ENCODE results near the gene TTC6.

DNA sequence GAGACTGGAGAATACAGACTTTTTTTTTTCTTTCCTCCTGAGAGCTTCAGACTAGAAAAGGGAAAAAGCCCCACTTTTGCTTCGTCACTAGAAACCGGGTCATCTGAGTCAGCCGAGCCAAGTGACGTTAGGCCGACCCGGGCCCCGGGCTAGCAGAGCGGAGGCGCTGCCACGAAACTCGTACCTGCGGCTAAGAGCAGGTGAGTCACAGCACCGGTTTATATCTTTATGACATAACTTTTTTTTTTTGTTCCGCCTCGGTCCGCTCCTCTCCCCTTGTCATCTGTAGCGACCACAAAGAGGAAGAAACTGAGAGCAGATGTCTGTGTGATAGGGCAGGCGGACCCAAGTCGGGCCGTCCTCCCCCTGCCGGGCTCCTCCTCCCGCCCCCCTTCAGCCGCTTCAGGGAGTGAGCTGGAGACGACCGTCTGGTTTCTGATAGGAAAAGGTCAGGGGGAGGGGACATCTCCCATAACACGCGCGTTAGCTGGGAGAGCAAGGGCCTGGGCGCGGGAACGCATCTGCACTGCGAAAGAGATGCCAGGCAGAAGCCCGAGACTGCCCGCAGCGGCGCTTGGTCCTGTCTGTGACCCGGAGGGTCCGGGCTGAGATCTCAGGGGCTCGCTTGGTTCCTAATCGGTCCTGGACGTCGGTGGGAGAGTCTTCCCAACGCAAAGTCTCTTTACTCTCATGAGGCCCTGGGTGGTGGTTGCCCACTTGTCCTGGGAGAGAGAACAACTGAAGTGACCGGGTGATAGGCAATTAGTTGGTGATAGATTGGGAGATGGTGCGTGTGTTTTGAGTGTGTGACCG, 586 bp downstream of the TTC6 start:
- TF ChIP-seq, protein P1, sequence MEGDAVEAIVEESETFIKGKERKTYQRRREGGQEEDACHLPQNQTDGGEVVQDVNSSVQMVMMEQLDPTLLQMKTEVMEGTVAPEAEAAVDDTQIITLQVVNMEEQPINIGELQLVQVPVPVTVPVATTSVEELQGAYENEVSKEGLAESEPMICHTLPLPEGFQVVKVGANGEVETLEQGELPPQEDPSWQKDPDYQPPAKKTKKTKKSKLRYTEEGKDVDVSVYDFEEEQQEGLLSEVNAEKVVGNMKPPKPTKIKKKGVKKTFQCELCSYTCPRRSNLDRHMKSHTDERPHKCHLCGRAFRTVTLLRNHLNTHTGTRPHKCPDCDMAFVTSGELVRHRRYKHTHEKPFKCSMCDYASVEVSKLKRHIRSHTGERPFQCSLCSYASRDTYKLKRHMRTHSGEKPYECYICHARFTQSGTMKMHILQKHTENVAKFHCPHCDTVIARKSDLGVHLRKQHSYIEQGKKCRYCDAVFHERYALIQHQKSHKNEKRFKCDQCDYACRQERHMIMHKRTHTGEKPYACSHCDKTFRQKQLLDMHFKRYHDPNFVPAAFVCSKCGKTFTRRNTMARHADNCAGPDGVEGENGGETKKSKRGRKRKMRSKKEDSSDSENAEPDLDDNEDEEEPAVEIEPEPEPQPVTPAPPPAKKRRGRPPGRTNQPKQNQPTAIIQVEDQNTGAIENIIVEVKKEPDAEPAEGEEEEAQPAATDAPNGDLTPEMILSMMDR (optimal IDR thresholded peaks at IDR 0.05 in 1 of 3, IDR thresholded peaks at IDR 0.05 in 1 of 3, conservative IDR thresholded peaks at IDR 0.05 in 1 of 3; ENCODE audit: extremely low read depth in 1 of 3, insufficient read depth in 2 of 3, low read length in 3 of 3): no peak
- peak; percentile 27 for TF ChIP-seq EZH2 (IDR thresholded peaks at IDR 0.05; ENCODE audit: low read length)

All from keratinocyte (primary cell).